ENCODE measurements around the gene GRM1.

Gene GRM1

DNA sequence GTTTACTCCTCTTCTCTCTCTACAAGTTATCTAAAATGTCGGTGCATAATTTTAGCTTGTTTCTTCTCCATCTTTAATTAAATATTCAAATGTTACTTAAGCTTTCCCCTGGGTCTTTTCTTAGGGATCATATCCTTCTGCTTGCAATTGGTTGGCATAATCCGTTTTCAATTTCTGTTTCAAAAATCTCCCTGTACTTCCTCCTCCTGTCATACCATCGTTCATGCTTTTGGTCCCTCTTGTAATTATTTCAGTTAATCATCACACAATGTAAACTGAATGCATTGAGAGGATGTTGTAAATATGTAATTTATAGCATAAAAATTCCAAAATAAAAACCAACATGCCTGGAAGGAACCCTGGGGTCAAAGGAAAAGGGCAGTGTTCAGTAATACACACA is 325.6 kb downstream of the GRM1 start:
- H3K9ac ChIP-seq (ENCODE audit: low read length), result no peak overlapping the region
- no peaks in the 10 kb centered on the region for H4K20me1 ChIP-seq (ENCODE audit: insufficient read depth, low read length)
- no peaks in the 10 kb centered on the region for H3K79me2 ChIP-seq (ENCODE audit: low read length)
- TF ChIP-seq, protein P1, sequence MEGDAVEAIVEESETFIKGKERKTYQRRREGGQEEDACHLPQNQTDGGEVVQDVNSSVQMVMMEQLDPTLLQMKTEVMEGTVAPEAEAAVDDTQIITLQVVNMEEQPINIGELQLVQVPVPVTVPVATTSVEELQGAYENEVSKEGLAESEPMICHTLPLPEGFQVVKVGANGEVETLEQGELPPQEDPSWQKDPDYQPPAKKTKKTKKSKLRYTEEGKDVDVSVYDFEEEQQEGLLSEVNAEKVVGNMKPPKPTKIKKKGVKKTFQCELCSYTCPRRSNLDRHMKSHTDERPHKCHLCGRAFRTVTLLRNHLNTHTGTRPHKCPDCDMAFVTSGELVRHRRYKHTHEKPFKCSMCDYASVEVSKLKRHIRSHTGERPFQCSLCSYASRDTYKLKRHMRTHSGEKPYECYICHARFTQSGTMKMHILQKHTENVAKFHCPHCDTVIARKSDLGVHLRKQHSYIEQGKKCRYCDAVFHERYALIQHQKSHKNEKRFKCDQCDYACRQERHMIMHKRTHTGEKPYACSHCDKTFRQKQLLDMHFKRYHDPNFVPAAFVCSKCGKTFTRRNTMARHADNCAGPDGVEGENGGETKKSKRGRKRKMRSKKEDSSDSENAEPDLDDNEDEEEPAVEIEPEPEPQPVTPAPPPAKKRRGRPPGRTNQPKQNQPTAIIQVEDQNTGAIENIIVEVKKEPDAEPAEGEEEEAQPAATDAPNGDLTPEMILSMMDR (IDR thresholded peaks at IDR 0.05; ENCODE audit: low read depth, low read length), result no peak
- TF ChIP-seq EZH2phosphoT487 (IDR thresholded peaks at IDR 0.05; ENCODE audit: low read depth), result no peak
- H3K4me2 ChIP-seq (ENCODE audit: low read length), result no peak overlapping the region
- H3K4me3 ChIP-seq (ENCODE audit: low read length), result no peak overlapping the region
- H3K4me1 ChIP-seq (ENCODE audit: low read length), result no peaks in the 10 kb centered on the region
- no peak overlapping the region for H3K27ac ChIP-seq (ENCODE audit: low read length)
- no peak overlapping the region for H2AFZ ChIP-seq (ENCODE audit: low read depth, low read length)
- no peaks in the 10 kb centered on the region for H3K36me3 ChIP-seq (replicated peaks; ENCODE audit: low read depth, low read length)
- H3K27me3 ChIP-seq (ENCODE audit: low read depth, low read length), result no peaks in the 10 kb centered on the region
- no peaks in the 10 kb centered on the region for H3K9me3 ChIP-seq (ENCODE audit: insufficient read depth, low read length)

DNA sequence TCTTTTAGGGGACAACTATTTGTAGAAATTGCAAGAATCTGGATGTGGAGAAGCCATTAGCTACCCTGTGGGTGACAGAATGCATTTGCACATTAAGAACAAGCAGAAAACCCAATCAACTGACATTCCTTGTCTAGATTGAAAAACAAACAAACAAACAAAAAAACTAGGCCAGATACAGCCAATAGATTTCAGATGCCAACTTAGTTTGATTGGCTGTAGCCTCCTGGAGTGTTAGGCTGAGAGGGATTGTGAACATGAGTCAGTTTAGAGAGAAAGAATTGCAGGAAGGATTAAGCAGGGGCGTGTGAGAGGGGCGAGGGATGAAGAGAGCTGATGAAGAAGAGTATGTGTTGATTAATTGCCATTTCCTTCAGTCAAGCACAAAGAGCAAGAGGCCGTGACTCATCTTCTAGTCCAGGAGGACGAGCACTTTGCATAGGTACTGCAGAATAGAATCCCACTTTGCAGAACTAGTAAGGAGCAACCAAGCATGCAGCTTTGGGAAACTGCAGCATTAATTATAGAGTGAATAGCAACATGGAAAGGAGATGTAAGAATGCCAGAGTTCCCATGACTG is 326.7 kb downstream of the GRM1 start:
- H3K4me1 ChIP-seq (ENCODE audit: low read length), result no peaks in the 10 kb centered on the region
- H3K4me2 ChIP-seq (ENCODE audit: low read length), result no peak overlapping the region
- no peak overlapping the region for H3K9ac ChIP-seq (ENCODE audit: low read length)
- no peak overlapping the region for H3K27ac ChIP-seq (ENCODE audit: low read length)
- no peak overlapping the region for H3K4me3 ChIP-seq (ENCODE audit: low read length)
- H3K36me3 ChIP-seq (replicated peaks; ENCODE audit: low read depth, low read length), result no peaks in the 10 kb centered on the region
- H4K20me1 ChIP-seq (ENCODE audit: insufficient read depth, low read length), result no peaks in the 10 kb centered on the region
- H2AFZ ChIP-seq (ENCODE audit: low read depth, low read length), result no peak overlapping the region
- no peaks in the 10 kb centered on the region for H3K79me2 ChIP-seq (ENCODE audit: low read length)
- H3K9me3 ChIP-seq (ENCODE audit: insufficient read depth, low read length), result no peaks in the 10 kb centered on the region
- H3K27me3 ChIP-seq (ENCODE audit: low read depth, low read length), result no peaks in the 10 kb centered on the region
- no peak for TF ChIP-seq EZH2phosphoT487 (IDR thresholded peaks at IDR 0.05; ENCODE audit: low read depth)
- TF ChIP-seq, protein P1 (IDR thresholded peaks at IDR 0.05; ENCODE audit: low read depth, low read length), result no peak

DNA sequence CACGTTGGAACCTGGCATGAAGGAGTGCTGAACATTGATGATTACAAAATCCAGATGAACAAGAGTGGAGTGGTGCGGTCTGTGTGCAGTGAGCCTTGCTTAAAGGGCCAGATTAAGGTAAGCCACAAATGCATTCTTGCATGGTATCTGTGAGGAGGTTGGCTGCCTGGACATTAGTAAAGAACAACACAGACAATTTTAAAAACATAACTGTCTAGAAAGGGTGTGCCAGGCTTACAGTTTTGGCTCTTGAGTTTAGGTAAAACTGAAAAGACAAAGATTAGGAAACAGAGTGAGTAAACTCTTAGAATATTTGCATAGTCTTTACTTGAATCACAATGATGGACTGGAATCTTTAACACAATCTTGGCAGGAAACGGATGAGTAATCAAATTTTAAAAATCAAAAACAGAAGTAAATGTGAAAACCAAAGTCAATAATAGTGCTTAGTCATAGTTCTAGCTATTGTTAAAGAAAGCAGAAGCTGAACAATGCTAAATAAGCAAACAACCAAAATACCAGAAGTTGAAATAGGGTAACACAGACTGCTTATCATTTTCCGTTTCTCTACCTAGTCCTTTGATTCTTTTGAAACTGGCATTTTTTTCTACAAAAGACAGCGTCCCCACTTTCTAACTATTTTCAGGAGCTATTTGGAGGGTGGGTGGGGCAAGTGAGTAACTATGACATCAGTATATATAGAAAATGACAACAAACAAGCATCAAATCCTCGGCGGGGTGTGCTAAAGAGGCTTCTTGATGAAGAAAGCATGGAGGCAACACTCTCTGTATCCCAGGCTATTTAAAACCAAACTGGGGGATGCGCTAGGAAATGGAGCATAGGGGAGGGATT is 328.9 kb downstream of the GRM1 start:
- Histone ChIP-seq H3K4me3 (ENCODE audit: low read length) (no peak overlapping the region), H3K4me2 (ENCODE audit: low read length) (no peak overlapping the region), H3K36me3 (replicated peaks; ENCODE audit: low read depth, low read length) (no peaks in the 10 kb centered on the region), H3K9me3 (ENCODE audit: insufficient read depth, low read length) (no peaks in the 10 kb centered on the region), H3K9ac (ENCODE audit: low read length) (no peak overlapping the region), H3K27me3 (ENCODE audit: low read depth, low read length) (no peaks in the 10 kb centered on the region), H3K79me2 (ENCODE audit: low read length) (no peaks in the 10 kb centered on the region), H3K4me1 (ENCODE audit: low read length) (no peaks in the 10 kb centered on the region), H4K20me1 (ENCODE audit: insufficient read depth, low read length) (no peaks in the 10 kb centered on the region), H3K27ac (ENCODE audit: low read length) (no peak overlapping the region), H2AFZ (ENCODE audit: low read depth, low read length) (no peak overlapping the region)
- no peak for TF ChIP-seq EZH2phosphoT487 (IDR thresholded peaks at IDR 0.05; ENCODE audit: low read depth)
- TF ChIP-seq, protein P1 (IDR thresholded peaks at IDR 0.05; ENCODE audit: low read depth, low read length), result no peak

DNA sequence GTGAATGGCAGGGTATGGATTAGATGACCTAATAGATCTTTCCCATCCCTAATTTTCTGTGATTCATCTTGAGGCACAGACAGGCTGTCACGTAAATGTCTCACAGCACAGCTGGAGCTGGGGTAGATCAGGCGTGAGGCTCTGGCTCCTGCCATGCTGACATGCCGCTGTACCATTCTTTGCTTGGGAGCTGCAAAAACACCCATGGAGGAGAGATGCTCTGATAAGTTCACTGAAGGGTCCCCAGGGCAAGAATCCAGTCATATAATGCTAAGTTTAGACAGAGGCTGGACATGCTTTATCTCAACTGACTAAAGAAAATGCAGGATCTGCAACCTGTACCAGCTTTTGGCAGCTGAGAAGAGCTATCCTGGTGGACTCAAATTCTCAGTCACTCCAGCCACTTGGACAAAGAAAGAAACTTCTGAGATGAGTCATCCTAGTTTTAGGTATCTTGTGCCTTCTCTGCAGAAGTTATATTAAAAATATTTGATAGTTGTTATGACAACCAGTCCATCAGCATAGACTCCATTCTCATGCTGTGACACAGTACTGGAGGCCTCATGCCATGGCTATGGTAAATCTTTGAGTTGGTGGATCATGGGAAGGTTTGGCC is 329.7 kb downstream of the GRM1 start:
- Histone ChIP-seq H3K9me3 (ENCODE audit: insufficient read depth, low read length) (no peaks in the 10 kb centered on the region), H3K27ac (ENCODE audit: low read length) (no peak overlapping the region), H3K4me3 (ENCODE audit: low read length) (no peak overlapping the region), H4K20me1 (ENCODE audit: insufficient read depth, low read length) (no peaks in the 10 kb centered on the region), H3K9ac (ENCODE audit: low read length) (no peak overlapping the region), H3K4me2 (ENCODE audit: low read length) (no peak overlapping the region), H2AFZ (ENCODE audit: low read depth, low read length) (no peak overlapping the region), H3K27me3 (ENCODE audit: low read depth, low read length) (no peaks in the 10 kb centered on the region), H3K4me1 (ENCODE audit: low read length) (no peaks in the 10 kb centered on the region), H3K36me3 (replicated peaks; ENCODE audit: low read depth, low read length) (no peaks in the 10 kb centered on the region), H3K79me2 (ENCODE audit: low read length) (no peaks in the 10 kb centered on the region)
- TF ChIP-seq EZH2phosphoT487 (IDR thresholded peaks at IDR 0.05; ENCODE audit: low read depth), result no peak
- TF ChIP-seq, protein P1 (IDR thresholded peaks at IDR 0.05; ENCODE audit: low read depth, low read length), result no peak

All from OCI-LY3 (cell line).